ENCODE data around the gene CD164. TPM values are rescaled to one million over a fixed set of nuclear protein-coding genes. Genes with fewer than 3 reads are reported as not detected.

CD164 gene
- total RNA-seq, result 115 TPM

DNA sequence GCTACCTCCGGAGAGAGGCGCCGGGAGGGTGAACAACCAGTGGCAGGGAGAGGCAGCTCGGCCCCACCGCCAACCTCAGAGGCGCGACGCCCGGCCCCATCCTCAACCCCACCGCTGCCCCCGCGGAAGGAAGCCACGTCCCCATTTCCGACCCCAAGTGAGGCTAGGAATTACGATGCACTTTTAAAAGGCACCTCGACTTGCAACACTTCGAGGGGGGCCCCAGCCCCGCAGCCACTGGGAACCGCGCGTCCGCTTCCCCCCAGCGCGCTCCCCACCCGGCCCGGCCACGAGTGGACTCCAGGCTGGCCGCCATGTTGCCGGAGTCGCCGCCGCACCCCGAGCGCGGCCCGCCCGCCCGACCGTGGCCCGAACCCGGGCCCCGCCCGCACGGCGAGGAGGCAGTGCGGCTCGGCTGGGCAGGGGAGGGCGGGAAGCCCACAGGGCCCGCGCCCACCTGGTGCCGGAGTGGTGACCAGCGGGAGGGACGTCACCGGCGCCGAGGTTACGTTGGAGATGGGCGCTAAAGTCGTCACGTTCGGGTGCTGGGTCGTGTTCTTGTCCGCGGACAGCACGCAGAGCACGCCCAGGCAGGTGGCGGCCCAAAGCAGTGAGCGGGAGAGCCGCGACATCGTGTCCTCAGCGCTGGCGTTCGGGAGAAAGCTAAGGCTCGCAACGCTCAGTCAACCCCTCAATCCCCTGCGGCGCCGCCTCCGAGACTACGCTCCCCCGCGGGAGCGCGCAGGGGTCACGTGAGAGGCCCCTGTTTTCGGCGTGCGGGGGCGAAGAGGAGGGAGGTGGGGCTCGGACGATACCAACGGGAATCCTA is at the start of gene CD164:
TSS of gene CD164 (minus strand) at position 721 of the 829 bp plus-strand sequence. CDS start at position 632, 89 bp downstream.
- peaks cover 0 to 14% of the 10 kb centered on the region in 2 donors for H3K36me3 ChIP-seq
- H3K9me3 ChIP-seq, result no peaks in the 10 kb centered on the region
- TF ChIP-seq POLR2A (IDR thresholded peaks at IDR 0.05) (peak in 1 of 2 donors; percentile 96), POLR2AphosphoS5 (IDR thresholded peaks at IDR 0.05; ENCODE audit: insufficient read depth in 1 of 2, low read depth in 1 of 2) (peak; percentile 71 to 99)
- TF ChIP-seq, protein P1, sequence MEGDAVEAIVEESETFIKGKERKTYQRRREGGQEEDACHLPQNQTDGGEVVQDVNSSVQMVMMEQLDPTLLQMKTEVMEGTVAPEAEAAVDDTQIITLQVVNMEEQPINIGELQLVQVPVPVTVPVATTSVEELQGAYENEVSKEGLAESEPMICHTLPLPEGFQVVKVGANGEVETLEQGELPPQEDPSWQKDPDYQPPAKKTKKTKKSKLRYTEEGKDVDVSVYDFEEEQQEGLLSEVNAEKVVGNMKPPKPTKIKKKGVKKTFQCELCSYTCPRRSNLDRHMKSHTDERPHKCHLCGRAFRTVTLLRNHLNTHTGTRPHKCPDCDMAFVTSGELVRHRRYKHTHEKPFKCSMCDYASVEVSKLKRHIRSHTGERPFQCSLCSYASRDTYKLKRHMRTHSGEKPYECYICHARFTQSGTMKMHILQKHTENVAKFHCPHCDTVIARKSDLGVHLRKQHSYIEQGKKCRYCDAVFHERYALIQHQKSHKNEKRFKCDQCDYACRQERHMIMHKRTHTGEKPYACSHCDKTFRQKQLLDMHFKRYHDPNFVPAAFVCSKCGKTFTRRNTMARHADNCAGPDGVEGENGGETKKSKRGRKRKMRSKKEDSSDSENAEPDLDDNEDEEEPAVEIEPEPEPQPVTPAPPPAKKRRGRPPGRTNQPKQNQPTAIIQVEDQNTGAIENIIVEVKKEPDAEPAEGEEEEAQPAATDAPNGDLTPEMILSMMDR (IDR thresholded peaks at IDR 0.05), result no peak
- peak in 1 of 2 donors; percentile 90 for DNase-seq (ENCODE audit: extremely low spot score in 2 of 2)
- intact Hi-C loops (cut with DNase I), result loop anchor here (2.0 to 10.0 kb wide), 3 partner anchors 60 to 827 kb away; partner anchors contain the start of genes PPIL6, SMPD2 and ZBTB24
- no peaks in the 10 kb centered on the region for H3K27me3 ChIP-seq
- H3K4me1 ChIP-seq, result peaks cover 55% of the 10 kb centered on the region
- peak within 1 kb of the TSS; percentile 98 for H3K27ac ChIP-seq
- H3K4me3 ChIP-seq, result peak within 1 kb of the TSS; percentile 87 to 98

DNA sequence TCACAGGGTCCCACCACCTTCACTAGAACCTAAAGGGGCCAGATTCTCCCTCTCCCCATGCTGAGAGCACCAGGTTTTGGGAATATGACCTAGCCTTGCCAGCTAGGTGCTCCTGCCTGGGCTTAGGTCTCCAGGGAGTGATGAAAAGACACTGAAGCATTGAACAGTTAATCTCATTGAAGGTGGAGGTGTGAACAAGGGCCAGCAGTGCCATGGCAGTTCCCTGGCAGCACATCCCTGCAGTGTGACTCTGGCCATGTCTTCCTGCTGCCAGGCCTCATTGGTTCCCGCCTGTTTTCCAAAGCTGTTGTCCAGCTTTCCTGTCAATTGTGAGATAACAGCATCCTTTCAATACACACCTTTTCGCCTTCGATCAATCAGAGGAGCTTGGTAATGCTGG is 47.2 kb upstream of the CD164 start:
- TF ChIP-seq POLR2A (IDR thresholded peaks at IDR 0.05) (no peak), POLR2AphosphoS5 (IDR thresholded peaks at IDR 0.05; ENCODE audit: insufficient read depth in 1 of 2, low read depth in 1 of 2) (no peak)
- TF ChIP-seq, protein P1 (IDR thresholded peaks at IDR 0.05), result no peak
- H3K9me3 ChIP-seq, result no peaks in the 10 kb centered on the region
- H3K27ac ChIP-seq, result no peak overlapping the region
- H3K36me3 ChIP-seq, result no peaks in the 10 kb centered on the region
- H3K4me1 ChIP-seq, result peaks cover 19% of the 10 kb centered on the region
- H3K27me3 ChIP-seq, result no peaks in the 10 kb centered on the region
- intact Hi-C loops (cut with DNase I), result no loop called here
- no peak for DNase-seq (ENCODE audit: extremely low spot score in 2 of 2)
- H3K4me3 ChIP-seq, result no peak overlapping the region

DNA sequence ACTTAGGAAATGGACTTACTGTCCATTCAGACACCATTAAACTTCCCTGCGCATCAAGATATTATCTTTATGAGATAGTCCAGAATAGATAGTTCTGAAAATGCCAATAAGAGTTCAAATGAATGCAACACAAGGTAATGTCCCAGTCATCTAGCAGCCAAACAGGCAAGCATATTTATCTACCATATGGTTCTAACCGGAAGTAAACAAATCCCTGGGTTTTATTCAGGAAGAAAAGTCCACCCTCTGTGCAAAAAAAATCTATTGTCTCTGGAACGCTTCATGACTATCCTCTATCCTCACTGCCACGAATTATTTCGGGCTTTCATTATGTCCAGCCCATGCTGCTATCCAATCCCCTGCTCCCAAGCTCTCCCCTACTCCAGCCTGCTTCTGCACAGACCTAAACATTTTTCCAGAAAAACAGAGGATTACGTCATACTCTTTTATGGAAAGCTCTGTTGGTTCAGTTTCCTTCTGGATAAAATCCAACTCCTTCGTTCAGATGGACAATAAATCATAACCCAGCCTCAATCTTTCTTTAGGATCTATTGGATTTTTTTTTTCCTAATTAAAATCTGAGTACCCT is 46.7 kb upstream of the CD164 start:
- H3K27me3 ChIP-seq, result no peaks in the 10 kb centered on the region
- H3K9me3 ChIP-seq, result no peaks in the 10 kb centered on the region
- H3K36me3 ChIP-seq, result no peaks in the 10 kb centered on the region
- DNase-seq (ENCODE audit: extremely low spot score in 2 of 2), result no peak
- H3K4me3 ChIP-seq, result peak overlapping the region in 1 of 2 donors; percentile 1
- peaks cover 15% of the 10 kb centered on the region for H3K4me1 ChIP-seq
- intact Hi-C loops (cut with DNase I), result no loop called here
- TF ChIP-seq POLR2AphosphoS5 (IDR thresholded peaks at IDR 0.05; ENCODE audit: insufficient read depth in 1 of 2, low read depth in 1 of 2), result no peak
- TF ChIP-seq, protein P1 (IDR thresholded peaks at IDR 0.05), result no peak
- TF ChIP-seq POLR2A (IDR thresholded peaks at IDR 0.05), result no peak
- H3K27ac ChIP-seq, result peak overlapping the region; percentile 36

DNA sequence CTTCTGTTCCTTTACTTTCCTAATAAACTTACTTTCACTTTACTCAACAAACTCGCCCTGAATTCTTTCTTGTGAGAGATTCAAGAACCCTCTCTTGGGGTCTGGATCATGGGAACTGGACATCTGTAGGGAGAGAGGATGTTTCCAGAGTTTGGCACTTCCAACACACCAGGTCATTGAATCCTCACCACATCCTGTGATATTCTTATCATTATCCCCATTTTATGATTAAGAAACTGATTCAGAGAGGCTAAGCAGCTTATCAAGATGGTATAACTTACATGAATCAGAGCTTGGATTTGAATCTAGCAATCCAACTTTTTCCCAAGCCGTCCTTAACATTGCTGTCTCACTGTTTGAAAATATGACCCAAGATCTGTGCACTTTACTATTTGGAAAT is 42.7 kb upstream of the CD164 start:
- intact Hi-C loops (cut with DNase I), result no loop called here
- Histone ChIP-seq H3K4me1 (peaks cover 9% of the 10 kb centered on the region), H3K9me3 (no peaks in the 10 kb centered on the region), H3K27me3 (no peaks in the 10 kb centered on the region), H3K27ac (no peak overlapping the region), H3K4me3 (no peak overlapping the region), H3K36me3 (no peaks in the 10 kb centered on the region)
- TF ChIP-seq, protein P1 (IDR thresholded peaks at IDR 0.05), result no peak
- TF ChIP-seq POLR2AphosphoS5 (IDR thresholded peaks at IDR 0.05; ENCODE audit: insufficient read depth in 1 of 2, low read depth in 1 of 2), result no peak
- TF ChIP-seq POLR2A (IDR thresholded peaks at IDR 0.05), result no peak
- DNase-seq (ENCODE audit: extremely low spot score in 2 of 2), result no peak

Data from vagina (tissue), 2 donors.